K562 (cell line): ENCODE results near the gene HIF1AN. TPM values are rescaled to one million over a fixed set of nuclear protein-coding genes. Genes with fewer than 3 reads are reported as not detected.

Experiments used
- ATAC-seq: fragments of 200-7000 bp; cut with Tn5 transposase; 3 replicates; pipeline ENCODE4 v1.9.1; 2020; ENCODE audit warnings: moderate library complexity
- BruUV-seq: library from RNA; stranded (reverse); fragments of 400-500 nt; replicated peaks from 2 replicates; lab custom pipeline; 2021; lab: Mats Ljungman, UMichigan
- CTCF ChIA-PET: fragments of 300-600 bp; formaldehyde crosslinking; extraction: SDS; loops from one replicate; lab custom pipeline; 2021; ENCODE audit warnings: low intra/inter-chr PET ratio; lab: Yijun Ruan, JAX
- POLR2A ChIA-PET: fragments of 300-600, 350-650 bp; sonication (Branson Sonifier 250); formaldehyde crosslinking; extraction: SDS; loops from one replicate; lab custom pipeline; 2021; ENCODE audit warnings: antibody characterized with exemption, inconsistent platforms; lab: Yijun Ruan, JAX
- DNase-seq, 4 experiments: peaks; one replicate each; pipeline versions ENCODE4 v3.0.0 to v3.0.0-alpha.2; 2011 to 2018; ENCODE audit warnings: low spot score in 3 of 4, mixed read lengths in 3 of 4; ENCODE audit errors: extremely low read depth in 1 of 4
- FAIRE-seq: peaks from 2 replicates; lab custom pipeline; 2011; peaks lifted over from hg19 to GRCh38; lab: Jason Lieb, UNC
- H2AFZ ChIP-seq: 2 replicates; pipeline ENCODE4 v1.6.0; 2011; ENCODE audit warnings: low read depth, low read length, control low read depth, inconsistent platforms
- H3K27ac ChIP-seq: fragments of 200-600 bp; 3 replicates; pipeline ENCODE4 v1.8.0; 2011; ENCODE audit warnings: low read depth, mild to moderate bottlenecking, control low read depth, inconsistent platforms, low read length, moderate library complexity, mixed read lengths; ENCODE audit errors: extremely low read depth
- H3K27me3 ChIP-seq, 2 experiments: fragments of 300-600 bp in 1 of 2; 2 replicates in 1 of 2; 3 replicates in 1 of 2; pipeline versions ENCODE4 v1.6.0 to v1.8.0; 2011; ENCODE audit warnings: inconsistent platforms in 2 of 2, low read length in 2 of 2, mild to moderate bottlenecking in 1 of 2, mixed read lengths in 1 of 2, moderate library complexity in 1 of 2; ENCODE audit not compliant: control insufficient read depth in 2 of 2, insufficient read depth in 2 of 2
- H3K36me3 ChIP-seq: fragments of 300-600 bp; 3 replicates; pipeline ENCODE4 v1.8.0; 2011; ENCODE audit warnings: mild to moderate bottlenecking, low read length, inconsistent platforms; ENCODE audit not compliant: control insufficient read depth, insufficient read depth
- H3K4me1 ChIP-seq, 2 experiments: fragments of 200-600 bp in 1 of 2; replicated peaks in 1 of 2; 2 replicates in 1 of 2; 3 replicates in 1 of 2; pipeline versions ENCODE4 v1.5.1 to v1.8.0; 2011; ENCODE audit warnings: inconsistent platforms in 2 of 2, low read length in 2 of 2, mild to moderate bottlenecking in 1 of 2, mixed read lengths in 1 of 2, moderate library complexity in 1 of 2; ENCODE audit not compliant: control insufficient read depth in 2 of 2, insufficient read depth in 2 of 2
- H3K4me2 ChIP-seq: 2 replicates; pipeline ENCODE4 v1.6.1; 2011; ENCODE audit warnings: low read length, control low read depth, inconsistent platforms, mixed read lengths; ENCODE audit not compliant: insufficient read depth
- H3K4me3 ChIP-seq: fragments of 200-600 bp; sonication (generic), shearing (Covaris generic); 2 replicates; pipeline ENCODE4 v1.5.1; 2016; ENCODE audit warnings: control low read depth, inconsistent platforms
- H3K79me2 ChIP-seq: fragments of 200-600 bp; 3 replicates; pipeline ENCODE4 v1.8.0; 2011; ENCODE audit warnings: low read length, inconsistent platforms; ENCODE audit not compliant: control insufficient read depth, insufficient read depth
- H3K9ac ChIP-seq, 2 experiments: 2 replicates each; pipeline versions ENCODE4 v1.6.0 to v1.6.1; 2011; ENCODE audit warnings: low read depth in 2 of 2, low read length in 2 of 2, control low read depth in 1 of 2, inconsistent platforms in 1 of 2, mild to moderate bottlenecking in 1 of 2, mixed read lengths in 1 of 2; ENCODE audit not compliant: insufficient read depth in 1 of 2
- H3K9me1 ChIP-seq: one replicate; pipeline ENCODE4 v1.6.0; 2011; ENCODE audit warnings: inconsistent platforms, mild to moderate bottlenecking, low read length, moderate library complexity; ENCODE audit not compliant: control insufficient read depth, insufficient read depth
- H3K9me3 ChIP-seq: replicated peaks from 2 replicates; pipeline ENCODE4 v1.5.1; 2011; ENCODE audit warnings: low read depth, low read length, inconsistent platforms; ENCODE audit not compliant: control insufficient read depth, insufficient read depth
- H4K20me1 ChIP-seq: replicated peaks from 2 replicates; pipeline ENCODE4 v1.6.1; 2011; ENCODE audit warnings: low read length, inconsistent platforms, mixed read lengths; ENCODE audit not compliant: control insufficient read depth, insufficient read depth
- CCNT2 ChIP-seq: IDR thresholded peaks from 2 replicates; pipeline ENCODE4 v1.6.1; 2011; ENCODE audit warnings: borderline replicate concordance, low read depth, mild to moderate bottlenecking, moderate library complexity, mixed read lengths, low read length; ENCODE audit not compliant: insufficient read length; ENCODE audit errors: extremely low read depth
- ESRRB ChIP-seq: fragments of 250-450 bp; sonication (Bioruptor Pico); IDR thresholded peaks from 2 replicates; pipeline ENCODE4 v1.5.0; 2020; ENCODE audit warnings: mild to moderate bottlenecking, moderate library complexity, borderline replicate concordance
- FOXO4 ChIP-seq: fragments of 450-650 bp; formaldehyde crosslinking; IDR thresholded peaks from 2 replicates; pipeline ENCODE4 v1.4.0; 2020; ENCODE audit warnings: mild to moderate bottlenecking, moderate library complexity
- HINFP ChIP-seq: fragments of 450-650 bp; conservative IDR thresholded peaks from 2 replicates; pipeline ENCODE4 v1.6.1; 2016; ENCODE audit warnings: missing genetic modification characterization, low read depth, mild to moderate bottlenecking, control low read depth, missing compliant biosample characterization
- HMG20B ChIP-seq: fragments of 250-450 bp; sonication (Bioruptor Pico); IDR thresholded peaks from 2 replicates; pipeline ENCODE4 v1.5.0; 2021; ENCODE audit warnings: mild to moderate bottlenecking
- HMGN3 ChIP-seq: IDR thresholded peaks from 2 replicates; pipeline ENCODE4 v1.6.1; 2011; ENCODE audit warnings: borderline replicate concordance, low read depth, mild to moderate bottlenecking, mixed read lengths, low read length; ENCODE audit not compliant: insufficient read length; ENCODE audit errors: extremely low read depth
- KDM2B ChIP-seq: fragments of 250-450 bp; sonication (Bioruptor Pico); IDR thresholded peaks from 2 replicates; pipeline ENCODE4 v1.8.0; 2021; ENCODE audit warnings: mild to moderate bottlenecking, moderate library complexity
- NFIX ChIP-seq: fragments of 250-450 bp; sonication (Bioruptor Pico); IDR thresholded peaks from 2 replicates; pipeline ENCODE4 v1.4.0; 2020; ENCODE audit warnings: low read depth, mild to moderate bottlenecking, moderate library complexity
- RBM39 ChIP-seq: fragments of 200-400 bp; formaldehyde crosslinking; optimal IDR thresholded peaks from 2 replicates; pipeline ENCODE3; 2018; ENCODE audit warnings: low read depth, low read length
- TFE3 ChIP-seq: fragments of 450-650 bp; formaldehyde crosslinking; IDR thresholded peaks from 2 replicates; pipeline ENCODE4 v1.4.0; 2020; ENCODE audit warnings: mild to moderate bottlenecking, mixed read lengths
- ZNF239 ChIP-seq: fragments of 250-450 bp; sonication (Bioruptor Pico); IDR thresholded peaks from 2 replicates; pipeline ENCODE4 v1.4.0; 2020; ENCODE audit warnings: mild to moderate bottlenecking
- WGBS: fragments of 100-300 bp; shearing (Covaris generic); methylation state at CpG from one replicate; pipeline ENCODE4 v1.1.6; 2016; ENCODE audit warnings: low coverage, mixed read lengths; ENCODE audit not compliant: insufficient coverage; ENCODE audit errors: missing lambda C conversion rate; 5-methylcytosine and 5-hydroxymethylcytosine counted together
- in situ Hi-C: fragments of 300-500 bp; cut with MboI; formaldehyde crosslinking; loops from 4 replicates; pipeline ENCODE4 v1.15.0; 2018; ENCODE audit warnings: inconsistent platforms, mixed read lengths
- intact Hi-C: fragments of 100-400 bp; cut with micrococcal nuclease; formaldehyde crosslinking; loops from 2 replicates; pipeline ENCODE4 v1.14.2; 2022
- polyA plus RNA-seq, 8 experiments: library from polyadenylated mRNA; depleted of rRNA in 4 of 8; stranded (reverse) in 5 of 8; unstranded in 3 of 8; fragments of >200 nt; fragmentation: Nextera tagmentation in 2 of 8; fragmentation: Illumina TruSeq in 1 of 8; extraction: Ambion mirVana in 2 of 8; extraction: Trizol in 1 of 8; gene quantifications; 2 replicates each; pipeline versions ENCODE4 v1.2.1 to v1.2.3, GENCODE V29; 2011 to 2014; ENCODE audit warnings: inconsistent platforms in 1 of 8, missing spikeins in 1 of 8
- total RNA-seq, 7 experiments: library from RNA; depleted of rRNA in 6 of 7; stranded (reverse); fragments of >200 nt in 6 of 7; fragmentation: Illumina TruSeq in 2 of 7; extraction: Trizol in 2 of 7; gene quantifications; 2 replicates each; pipeline versions ENCODE4 v1.2.1 to v1.2.3, GENCODE V29; 2011 to 2021; ENCODE audit warnings: low replicate concordance in 1 of 7

HIF1AN gene
- total and polyA plus RNA-seq, 9 of the 15 experiments (the other 6 are each of a cell fraction or from before 2014, with no cell fraction given): 1.2 to 16.8 (median 6.9) TPM

GRCh38 chr10:100566561-100566960 lies 30.8 kb downstream of the HIF1AN start:
- in situ Hi-C loops: loop anchor here (25.0 kb wide), 1 partner anchor 296 kb away; no protein-coding TSS in a partner anchor
- BruUV-seq: no TSS peak
- WGBS: 0% methylated on average over 3 of the region's 3 CpGs
- FAIRE-seq (no peak), ATAC-seq (no peak), DNase-seq (no peak)
- peaks cover 3 to 17% of the 10 kb centered on the region in 2 experiments; a peak in 2 of 5 replicates for H3K4me1 ChIP-seq
- no peaks in the 10 kb centered on the region; the same call in 1 of the 2 replicates for H4K20me1 ChIP-seq
- no peaks in the 10 kb centered on the region for H3K9me1 ChIP-seq
- H3K9me3 ChIP-seq: no peaks in the 10 kb centered on the region
- no peaks in the 10 kb centered on the region for H3K79me2 ChIP-seq
- POLR2A ChIA-PET: no interaction called here
- peaks cover 0 to 23% of the 10 kb centered on the region in 2 experiments; a peak in 3 of 5 replicates for H3K27me3 ChIP-seq
- TF ChIP-seq ZNF239 (CRISPR knock-in tag): no peak
- no peak for TF ChIP-seq CCNT2
- no peak for TF ChIP-seq HMGN3
- intact Hi-C loops: no loop called here
- CTCF ChIA-PET: no interaction called here
- no peaks in the 10 kb centered on the region for H3K36me3 ChIP-seq
- H3K27ac ChIP-seq: no peak overlapping the region
- H3K9ac ChIP-seq: no peak overlapping the region
- H3K4me3 ChIP-seq: no peak overlapping the region
- no peak overlapping the region for H2AFZ ChIP-seq
- no peak overlapping the region for H3K4me2 ChIP-seq

- H3K9ac ChIP-seq: peak overlapping the region in 1 of 2 experiments; percentile 40; a peak in 1 of 4 replicates
- H3K27ac ChIP-seq: no peak overlapping the region
- H3K4me2 ChIP-seq: no peak overlapping the region
- no peaks in the 10 kb centered on the region for H3K9me3 ChIP-seq
- 0% methylated on average over 8 of the region's 11 CpGs for WGBS
- in situ Hi-C loops: loop anchor here (25.0 kb wide), 1 partner anchor 295 kb away; no protein-coding TSS in a partner anchor
- H3K4me3 ChIP-seq: no peak overlapping the region
- no peak overlapping the region for H2AFZ ChIP-seq
- no TSS peak for BruUV-seq
- FAIRE-seq: no peak
- H4K20me1 ChIP-seq: no peaks in the 10 kb centered on the region; the same call in 1 of the 2 replicates
- intact Hi-C loops: no loop called here
- ATAC-seq: no peak
- DNase-seq: no peak
- peaks cover 3 to 28% of the 10 kb centered on the region in 2 experiments; a peak in 3 of 5 replicates for H3K27me3 ChIP-seq
- H3K79me2 ChIP-seq: no peaks in the 10 kb centered on the region
- POLR2A ChIA-PET: interaction anchor here (1.0 kb wide), 1 partner anchor 9 kb away, joined by 3 read pairs; no protein-coding TSS in a partner anchor
- H3K4me1 ChIP-seq: peaks cover 0 to 12% of the 10 kb centered on the region in 2 experiments; a peak in 2 of 5 replicates
- CTCF ChIA-PET: no interaction called here
- H3K36me3 ChIP-seq: no peaks in the 10 kb centered on the region
- H3K9me1 ChIP-seq: no peaks in the 10 kb centered on the region
- no peak for TF ChIP-seq NFIX
- no peak for TF ChIP-seq KDM2B (CRISPR knock-in tag)
- no peak for TF ChIP-seq ESRRB
- no peak for TF ChIP-seq HMG20B (CRISPR knock-in tag)
- TF ChIP-seq TFE3 (CRISPR knock-in tag): no peak
- no peak for TF ChIP-seq RBM39
- TF ChIP-seq HINFP: no peak
- no peak for TF ChIP-seq FOXO4 (CRISPR knock-in tag)
These were observed 31.5 kb downstream of the HIF1AN start for GRCh38 chr10:100567249-100567648.
